LNCAP (cell line): ENCODE data around the gene SFT2D3.

Experiments used
- TF ChIP-seq, protein P1 (sequence below): fragments of 450-650 bp; IDR thresholded peaks from 2 replicates; pipeline ENCODE4 v1.5.1; 2017; ENCODE audit warnings: mild to moderate bottlenecking

Gene SFT2D3

DNA sequence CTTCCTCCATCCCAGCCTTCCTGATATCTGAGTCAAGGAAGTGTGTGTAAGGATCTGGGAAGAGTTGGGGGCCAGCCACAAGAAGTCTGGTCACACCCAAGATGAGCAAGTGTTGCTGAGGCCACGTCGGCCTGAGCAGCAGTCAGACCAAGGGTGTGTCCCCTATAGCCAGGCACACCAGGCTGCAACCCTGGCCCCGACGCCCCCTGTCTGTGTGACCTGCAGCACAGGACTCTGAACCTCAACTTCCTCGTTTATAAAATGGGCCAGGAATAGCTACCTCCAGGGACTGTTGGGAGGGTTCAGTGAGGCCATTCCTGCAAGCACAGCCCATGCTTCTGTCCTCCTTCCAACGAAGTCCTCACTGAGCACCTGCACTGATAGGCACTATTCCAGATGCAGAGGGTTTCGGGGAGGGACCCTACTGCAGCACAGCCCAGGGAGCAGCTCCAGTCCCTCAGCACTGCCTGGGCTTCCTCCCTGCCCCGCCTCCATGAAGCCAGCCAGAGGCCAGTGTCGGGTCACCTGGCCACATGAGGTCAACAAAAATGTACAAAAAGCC, 39.3 kb upstream of the SFT2D3 start:
- TF ChIP-seq, protein P1, sequence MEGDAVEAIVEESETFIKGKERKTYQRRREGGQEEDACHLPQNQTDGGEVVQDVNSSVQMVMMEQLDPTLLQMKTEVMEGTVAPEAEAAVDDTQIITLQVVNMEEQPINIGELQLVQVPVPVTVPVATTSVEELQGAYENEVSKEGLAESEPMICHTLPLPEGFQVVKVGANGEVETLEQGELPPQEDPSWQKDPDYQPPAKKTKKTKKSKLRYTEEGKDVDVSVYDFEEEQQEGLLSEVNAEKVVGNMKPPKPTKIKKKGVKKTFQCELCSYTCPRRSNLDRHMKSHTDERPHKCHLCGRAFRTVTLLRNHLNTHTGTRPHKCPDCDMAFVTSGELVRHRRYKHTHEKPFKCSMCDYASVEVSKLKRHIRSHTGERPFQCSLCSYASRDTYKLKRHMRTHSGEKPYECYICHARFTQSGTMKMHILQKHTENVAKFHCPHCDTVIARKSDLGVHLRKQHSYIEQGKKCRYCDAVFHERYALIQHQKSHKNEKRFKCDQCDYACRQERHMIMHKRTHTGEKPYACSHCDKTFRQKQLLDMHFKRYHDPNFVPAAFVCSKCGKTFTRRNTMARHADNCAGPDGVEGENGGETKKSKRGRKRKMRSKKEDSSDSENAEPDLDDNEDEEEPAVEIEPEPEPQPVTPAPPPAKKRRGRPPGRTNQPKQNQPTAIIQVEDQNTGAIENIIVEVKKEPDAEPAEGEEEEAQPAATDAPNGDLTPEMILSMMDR: no peak

DNA sequence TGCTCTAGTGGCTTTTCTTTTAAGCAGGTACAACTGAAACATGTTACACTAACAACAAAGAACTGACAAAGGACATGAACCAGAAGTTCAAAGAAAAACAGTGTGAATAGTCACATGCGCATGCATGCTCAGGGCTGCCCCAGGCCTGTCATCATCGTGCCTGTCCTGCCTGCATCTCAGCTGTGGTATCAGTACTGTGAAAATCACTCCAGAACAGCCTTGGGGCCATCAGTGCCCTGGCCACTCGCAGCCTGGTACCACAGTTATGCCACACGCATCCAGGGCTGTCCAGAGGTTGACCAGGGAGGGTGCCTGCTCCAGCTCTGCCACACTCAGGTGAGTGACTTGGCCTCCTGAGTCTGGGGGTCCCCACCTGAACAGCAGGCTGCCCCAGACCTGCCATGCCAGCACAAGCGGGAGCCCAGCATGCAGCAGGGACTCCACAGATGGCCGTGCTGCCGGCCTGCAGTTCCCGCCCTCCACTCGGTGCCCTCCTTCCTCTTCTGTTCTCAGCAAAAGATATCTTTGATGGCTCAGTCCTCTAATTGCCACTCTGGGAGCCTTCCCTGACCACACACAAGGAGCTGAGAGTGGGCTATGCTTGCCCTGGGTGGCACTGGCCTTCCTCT, 38.2 kb upstream of the SFT2D3 start:
- TF ChIP-seq, protein P1: no peak

GRCh38 chr2:127663566-127664064, 37.7 kb upstream of the SFT2D3 start:
- TF ChIP-seq, protein P1: no peak

DNA sequence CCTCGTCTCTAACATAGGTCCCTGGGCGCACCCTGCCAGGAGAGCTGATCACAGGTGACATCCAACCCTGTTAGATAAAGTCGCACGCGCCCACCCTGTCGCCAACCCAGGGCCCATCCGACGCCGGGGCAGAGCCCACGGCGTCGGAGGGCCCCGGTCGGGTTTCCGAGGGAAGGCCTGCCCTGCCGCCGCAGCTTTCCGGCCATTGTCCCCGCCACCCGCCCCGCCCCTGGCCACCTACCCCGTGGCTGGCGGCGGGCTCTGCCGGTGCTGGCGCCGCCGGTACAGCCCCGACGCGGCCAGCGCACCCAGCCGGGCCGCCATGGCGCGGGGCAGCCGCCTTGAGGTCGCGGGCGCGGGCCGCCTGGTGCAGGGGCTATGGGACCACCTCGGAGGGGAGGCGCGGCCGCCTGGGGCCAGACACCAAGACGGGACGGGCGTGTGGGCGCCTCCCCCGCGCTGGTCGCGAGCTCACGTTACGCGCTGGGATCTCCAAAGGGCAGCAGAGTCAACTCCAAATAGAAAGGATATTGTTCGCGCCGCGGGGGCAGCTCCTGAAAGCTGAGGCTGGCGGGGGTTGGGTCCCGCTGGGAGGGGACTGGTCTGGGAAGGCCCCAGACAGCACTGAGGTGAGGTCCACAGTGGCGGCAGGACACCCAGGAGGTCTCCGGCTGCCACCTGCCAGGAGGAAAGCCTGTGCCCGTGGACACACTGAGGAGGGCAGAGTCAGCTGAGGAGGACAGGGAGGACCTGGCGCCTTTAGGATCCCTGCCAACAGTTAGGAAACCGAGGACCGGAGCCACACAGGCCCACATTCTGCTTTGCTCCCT, 37.0 kb upstream of the SFT2D3 start:
- TF ChIP-seq, protein P1: no peak

GRCh38 chr2:127664895-127665225, 36.4 kb upstream of the SFT2D3 start:
- TF ChIP-seq, protein P1: no peak

DNA sequence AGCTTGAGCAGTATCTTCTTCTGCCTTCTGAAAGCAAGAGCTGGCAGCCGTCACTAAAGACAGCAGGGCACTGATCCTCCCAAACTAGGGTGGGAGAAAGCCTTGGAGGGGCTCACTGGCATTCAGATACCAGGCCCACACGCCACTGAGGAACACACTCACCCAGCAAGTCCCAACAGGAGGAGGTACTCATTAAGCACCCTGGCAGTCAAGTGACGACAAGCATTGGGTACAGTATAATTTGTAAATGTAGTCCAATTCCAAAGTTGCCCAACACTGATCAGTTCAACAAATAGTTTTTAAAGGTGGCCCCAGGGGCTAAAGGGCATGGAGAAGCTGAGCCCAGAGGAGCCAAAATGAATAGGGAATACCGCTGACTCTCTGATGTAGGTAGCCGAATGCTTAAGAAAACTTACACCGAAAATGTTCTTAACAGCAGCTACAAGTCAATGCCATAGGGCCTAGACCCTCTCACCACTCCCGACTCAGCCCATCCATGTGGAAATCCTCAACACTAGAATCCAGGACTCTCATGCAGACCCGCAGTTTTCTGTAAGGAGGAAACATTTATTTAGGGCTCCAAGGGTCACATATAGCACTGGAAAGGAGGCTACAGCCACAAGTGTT, 35.9 kb upstream of the SFT2D3 start:
- TF ChIP-seq, protein P1: no peak

- TF ChIP-seq, protein P1: no peak
These were observed 32.2 kb upstream of the SFT2D3 start for GRCh38 chr2:127669056-127669455.
